ENCODE results near the gene BRIP1. TPM values are rescaled to one million over a fixed set of nuclear protein-coding genes. Genes with fewer than 3 reads are reported as not detected.

BRIP1 gene
- total RNA-seq, 4 donors from 2014 or later, result 0.13 to 0.42 (median 0.31) TPM

DNA sequence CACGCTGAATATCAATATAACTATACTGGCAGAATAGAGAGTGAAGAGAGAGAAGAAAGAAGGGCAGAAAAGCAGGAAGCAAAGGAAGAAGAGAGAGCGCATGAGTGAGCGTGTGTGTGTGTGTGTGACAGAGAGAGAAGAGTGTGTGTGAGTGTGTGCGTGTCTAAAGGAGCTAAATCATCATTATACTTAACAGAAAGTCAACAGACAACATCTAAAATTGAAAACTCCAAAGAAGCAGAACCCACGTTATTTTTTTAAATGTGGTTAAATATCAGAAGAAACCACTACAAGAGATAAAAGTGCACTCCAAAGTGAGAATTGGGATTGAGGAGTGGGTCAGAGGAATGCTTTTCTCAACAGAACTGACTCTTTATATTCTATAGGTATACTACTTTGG is 77.2 kb downstream of the BRIP1 start:
- H3K4me1 ChIP-seq, result no peaks in the 10 kb centered on the region
- H3K27ac ChIP-seq (replicated peaks in 1 of 4), result no peak overlapping the region
- H3K36me3 ChIP-seq, result no peaks in the 10 kb centered on the region
- no peak for DNase-seq (ENCODE audit: extremely low spot score)
- no peak overlapping the region for H3K4me3 ChIP-seq
- H3K27me3 ChIP-seq, result no peaks in the 10 kb centered on the region
- H3K9me3 ChIP-seq, result no peaks in the 10 kb centered on the region
- WGBS, result 92% methylated on average over 5 of the region's 5 CpGs
- intact Hi-C loops (cut with DNase I), result no loop called here
- TF ChIP-seq POLR2AphosphoS5 (IDR thresholded peaks at IDR 0.05), result no peak
- TF ChIP-seq POLR2A (IDR thresholded peaks at IDR 0.05; ENCODE audit: low read depth), result no peak
- TF ChIP-seq, protein P1, sequence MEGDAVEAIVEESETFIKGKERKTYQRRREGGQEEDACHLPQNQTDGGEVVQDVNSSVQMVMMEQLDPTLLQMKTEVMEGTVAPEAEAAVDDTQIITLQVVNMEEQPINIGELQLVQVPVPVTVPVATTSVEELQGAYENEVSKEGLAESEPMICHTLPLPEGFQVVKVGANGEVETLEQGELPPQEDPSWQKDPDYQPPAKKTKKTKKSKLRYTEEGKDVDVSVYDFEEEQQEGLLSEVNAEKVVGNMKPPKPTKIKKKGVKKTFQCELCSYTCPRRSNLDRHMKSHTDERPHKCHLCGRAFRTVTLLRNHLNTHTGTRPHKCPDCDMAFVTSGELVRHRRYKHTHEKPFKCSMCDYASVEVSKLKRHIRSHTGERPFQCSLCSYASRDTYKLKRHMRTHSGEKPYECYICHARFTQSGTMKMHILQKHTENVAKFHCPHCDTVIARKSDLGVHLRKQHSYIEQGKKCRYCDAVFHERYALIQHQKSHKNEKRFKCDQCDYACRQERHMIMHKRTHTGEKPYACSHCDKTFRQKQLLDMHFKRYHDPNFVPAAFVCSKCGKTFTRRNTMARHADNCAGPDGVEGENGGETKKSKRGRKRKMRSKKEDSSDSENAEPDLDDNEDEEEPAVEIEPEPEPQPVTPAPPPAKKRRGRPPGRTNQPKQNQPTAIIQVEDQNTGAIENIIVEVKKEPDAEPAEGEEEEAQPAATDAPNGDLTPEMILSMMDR (IDR thresholded peaks at IDR 0.05), result no peak
- no peak for TF ChIP-seq EP300 (IDR thresholded peaks at IDR 0.05)

DNA sequence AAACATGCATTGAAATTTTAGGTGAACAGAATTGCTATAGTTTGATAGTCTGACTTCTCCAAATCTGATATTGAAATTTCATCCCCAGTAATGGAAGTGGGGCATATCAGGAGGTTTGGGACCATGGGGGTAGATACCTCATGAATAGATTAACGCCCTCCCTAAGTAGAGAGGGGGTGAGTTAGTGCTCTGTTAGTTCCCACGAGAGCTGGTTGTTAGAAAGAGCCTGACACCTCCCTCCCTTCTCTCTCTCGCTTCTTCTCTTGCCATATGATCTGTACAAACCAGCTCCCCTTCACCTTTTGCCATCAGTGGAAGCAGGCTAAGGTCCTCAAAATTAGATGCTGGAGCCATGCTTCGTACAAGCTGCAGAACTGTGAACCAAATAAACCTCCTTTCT is 78.8 kb downstream of the BRIP1 start:
- WGBS, result 91% methylated on average over 4 of the region's 4 CpGs
- intact Hi-C loops (cut with DNase I), result no loop called here

DNA sequence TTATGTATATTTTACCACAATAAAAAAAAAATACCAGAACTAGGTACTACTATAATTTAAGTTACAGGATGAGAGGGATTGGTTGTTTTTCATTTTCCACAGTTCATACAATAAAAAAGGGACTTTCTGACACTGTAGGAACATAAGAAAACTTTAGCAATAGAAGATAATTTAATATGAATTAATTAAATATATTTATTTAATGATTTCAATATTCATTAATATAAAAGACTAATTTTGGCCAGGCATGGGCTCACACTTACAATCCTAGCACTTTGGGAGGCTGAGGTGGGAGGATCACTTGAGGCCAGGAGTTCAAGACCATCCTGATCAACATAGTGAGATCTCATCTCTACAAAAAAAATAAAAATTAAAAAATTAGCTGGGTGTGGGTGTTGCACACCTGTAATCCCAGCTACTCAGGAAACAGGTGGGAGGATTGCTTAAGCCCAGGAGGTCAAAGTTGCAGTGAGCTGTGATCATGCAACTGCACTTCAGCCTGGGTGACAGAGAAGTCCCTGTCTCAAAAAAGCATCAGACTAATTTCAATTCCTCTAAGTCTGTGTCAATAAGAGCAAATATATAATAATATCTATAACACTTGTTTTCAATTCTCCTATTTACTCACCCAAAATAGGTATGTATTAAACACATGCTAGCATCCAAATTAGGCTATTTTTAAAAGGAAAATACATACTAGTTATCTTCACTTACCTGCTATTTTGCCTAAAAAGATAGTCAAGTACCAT is 79.6 kb downstream of the BRIP1 start:
- intact Hi-C loops (cut with DNase I), result no loop called here
- DNase-seq (ENCODE audit: extremely low spot score), result no peak
- Histone ChIP-seq H3K27ac (replicated peaks in 1 of 4) (no peak overlapping the region), H3K27me3 (no peaks in the 10 kb centered on the region), H3K4me1 (no peaks in the 10 kb centered on the region), H3K4me3 (no peak overlapping the region), H3K9me3 (no peaks in the 10 kb centered on the region), H3K36me3 (no peaks in the 10 kb centered on the region)
- TF ChIP-seq, protein P1 (IDR thresholded peaks at IDR 0.05), result no peak

More for the DNA sequence above, 78.8 kb downstream of the BRIP1 start:
- TF ChIP-seq POLR2AphosphoS5 (IDR thresholded peaks at IDR 0.05) (no peak), EP300 (IDR thresholded peaks at IDR 0.05) (no peak), POLR2A (IDR thresholded peaks at IDR 0.05; ENCODE audit: low read depth) (no peak)
- TF ChIP-seq, protein P1 (IDR thresholded peaks at IDR 0.05), result no peak
- H3K4me1 ChIP-seq, result no peaks in the 10 kb centered on the region
- H3K27ac ChIP-seq (replicated peaks in 1 of 4), result no peak overlapping the region
- no peaks in the 10 kb centered on the region for H3K27me3 ChIP-seq
- H3K9me3 ChIP-seq, result no peaks in the 10 kb centered on the region
- H3K4me3 ChIP-seq, result no peak overlapping the region
- DNase-seq (ENCODE audit: extremely low spot score), result no peak
- H3K36me3 ChIP-seq, result no peaks in the 10 kb centered on the region

DNA sequence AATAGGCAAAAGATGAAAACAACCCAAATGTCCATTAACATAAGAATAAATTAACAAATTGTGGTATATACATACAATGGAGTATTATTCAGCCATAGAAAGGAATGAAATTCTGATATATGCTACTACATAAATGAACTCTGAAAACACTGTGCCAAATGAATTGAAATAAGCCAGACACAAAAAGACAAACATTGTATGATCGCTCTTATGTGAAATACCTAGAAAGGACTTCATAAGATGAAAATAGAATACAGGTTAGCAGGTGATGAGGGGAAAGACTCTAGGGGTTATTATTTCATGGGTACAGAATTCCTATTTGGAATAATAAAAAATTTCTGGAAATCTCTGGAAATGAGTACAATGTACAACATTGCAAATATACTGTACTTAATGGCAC is 80.2 kb downstream of the BRIP1 start:
- Histone ChIP-seq H3K4me3 (no peak overlapping the region), H3K4me1 (no peaks in the 10 kb centered on the region), H3K27me3 (no peaks in the 10 kb centered on the region), H3K27ac (replicated peaks in 1 of 4) (no peak overlapping the region), H3K36me3 (no peaks in the 10 kb centered on the region), H3K9me3 (no peaks in the 10 kb centered on the region)
- intact Hi-C loops (cut with DNase I), result no loop called here
- 93% methylated on average over 1 of the region's 1 CpG for WGBS
- TF ChIP-seq POLR2A (IDR thresholded peaks at IDR 0.05; ENCODE audit: low read depth), result no peak
- TF ChIP-seq POLR2AphosphoS5 (IDR thresholded peaks at IDR 0.05), result no peak
- TF ChIP-seq, protein P1 (IDR thresholded peaks at IDR 0.05), result no peak
- TF ChIP-seq EP300 (IDR thresholded peaks at IDR 0.05), result no peak
- no peak for DNase-seq (ENCODE audit: extremely low spot score)

DNA sequence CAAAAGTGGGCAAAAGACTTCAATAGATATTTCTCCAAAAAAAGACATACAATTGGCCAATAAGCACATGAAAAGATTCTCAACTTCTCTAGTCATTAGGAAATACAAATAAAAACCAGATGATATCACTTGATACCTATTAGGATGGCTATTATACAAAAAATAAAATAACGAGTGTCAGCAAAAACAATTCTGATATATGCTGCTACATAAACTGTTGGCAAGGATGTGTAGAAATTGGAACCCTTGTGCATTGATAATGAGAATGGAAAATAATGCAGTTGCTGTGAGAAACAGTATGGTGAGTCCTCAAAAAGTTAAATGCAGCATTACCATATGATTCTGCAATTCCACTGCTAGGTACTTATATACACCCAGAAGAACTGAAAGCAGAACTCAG is 80.6 kb downstream of the BRIP1 start:
- 91% methylated on average over 1 of the region's 1 CpG for WGBS
- H3K4me1 ChIP-seq, result no peaks in the 10 kb centered on the region
- no peak overlapping the region for H3K4me3 ChIP-seq
- no peak overlapping the region for H3K27ac ChIP-seq (replicated peaks in 1 of 4)
- H3K27me3 ChIP-seq, result no peaks in the 10 kb centered on the region
- no peak for DNase-seq (ENCODE audit: extremely low spot score)
- H3K36me3 ChIP-seq, result no peaks in the 10 kb centered on the region
- intact Hi-C loops (cut with DNase I), result no loop called here
- TF ChIP-seq POLR2A (IDR thresholded peaks at IDR 0.05; ENCODE audit: low read depth), result no peak
- no peak for TF ChIP-seq EP300 (IDR thresholded peaks at IDR 0.05)
- H3K9me3 ChIP-seq, result no peaks in the 10 kb centered on the region
